Hematopoietic multipotent progenitor cell treated with erythropoietin and hydrocortisone succinate and interleukin-3 and kit ligand, for 4 days (in vitro differentiated cells): ENCODE results near the gene EIF4G2.
"Not testable (repeated sequence)": the region's sequence is repeated elsewhere in the genome, so short reads cannot be mapped to it uniquely, and the experiment has no call there.

ENCODE experiments used
- DNase-seq: peaks from one replicate; pipeline ENCODE4 v3.0.0-alpha.2; 2015

The EIF4G2 gene

DNA sequence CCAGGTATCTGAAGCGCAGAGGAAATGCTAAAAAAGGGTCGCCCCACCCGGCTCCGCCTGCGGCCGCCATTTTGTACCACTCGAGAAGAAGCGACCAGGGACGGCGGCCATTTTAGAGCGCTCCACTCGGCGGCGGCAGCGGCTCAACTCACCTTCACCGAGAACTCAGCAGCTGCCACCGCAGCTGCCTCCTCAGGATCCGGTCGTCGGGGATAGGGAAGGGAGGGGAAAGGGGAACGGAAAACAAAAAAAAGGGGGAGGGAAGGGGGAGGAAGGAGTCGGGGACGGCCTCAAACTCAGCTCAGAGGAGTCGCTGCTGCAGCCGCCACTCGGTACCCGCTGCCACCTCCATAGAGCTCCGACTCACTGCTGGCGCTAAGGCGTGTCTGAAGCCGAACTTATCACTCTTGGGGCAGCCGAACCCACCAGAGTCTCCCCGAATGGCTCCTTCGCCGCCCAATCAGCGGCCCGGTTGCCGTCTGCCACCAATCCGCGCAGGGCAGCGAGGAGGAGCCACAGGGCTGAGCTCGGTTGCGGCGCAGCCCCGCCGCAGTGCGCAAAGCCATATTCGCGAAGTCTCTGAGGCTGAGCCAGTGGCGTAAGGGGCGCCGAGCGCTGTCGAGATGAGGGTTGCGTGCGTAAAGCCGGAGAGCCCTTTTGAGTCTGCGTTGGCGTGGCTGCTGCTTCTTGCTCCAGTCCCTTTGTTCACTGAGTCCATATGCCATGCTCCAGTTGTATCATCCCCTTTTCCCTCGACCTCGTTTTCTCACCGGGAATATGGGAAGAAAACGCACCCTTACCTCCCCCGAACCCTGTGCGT, at the start of gene EIF4G2:
EIF4G2 (minus strand) TSS at position 374 of the 820 bp plus-strand sequence.
- peak; percentile 99 for DNase-seq

DNA sequence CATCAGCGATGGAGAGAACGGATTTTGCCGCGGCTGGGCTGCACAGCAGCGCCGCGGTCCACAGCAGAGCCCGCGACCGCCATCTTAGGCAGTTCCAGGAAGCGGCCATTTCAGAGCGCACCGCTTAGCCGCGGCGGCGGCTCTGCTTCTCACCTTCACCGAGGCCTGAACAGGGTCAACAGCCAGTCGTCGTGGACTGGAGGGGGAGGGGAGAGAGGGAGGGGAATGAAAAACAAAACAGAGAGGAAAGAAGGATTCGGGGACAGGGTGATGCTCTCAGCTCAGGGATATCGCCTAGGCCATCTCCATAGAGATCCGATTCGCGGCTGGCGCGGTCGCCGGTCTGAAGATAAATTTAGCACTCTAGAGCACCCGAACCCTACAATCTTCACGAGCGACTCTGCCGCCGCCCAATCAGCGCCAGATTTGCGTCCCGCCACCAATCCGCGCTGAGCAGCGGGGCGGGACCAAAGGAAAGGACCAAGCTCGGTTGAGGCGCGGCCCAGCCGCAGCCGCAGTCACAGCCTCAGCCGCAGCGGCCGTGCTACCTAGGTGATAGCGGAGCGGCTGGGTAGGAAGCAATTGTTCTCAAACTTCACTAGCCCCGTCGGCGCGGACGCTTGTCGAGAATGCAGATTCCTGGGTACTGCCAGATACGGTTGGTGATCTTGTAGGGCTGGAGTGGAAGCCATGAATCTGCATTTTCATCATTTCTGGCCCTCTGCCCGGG, 49.1 kb upstream of the EIF4G2 start, which contains the start of gene ZBED5:
ZBED5 (minus strand) TSS at position 345 of the 730 bp plus-strand sequence. CDS start 3,108 bp downstream, outside the sequence.
- peak; percentile 99 for DNase-seq

DNA sequence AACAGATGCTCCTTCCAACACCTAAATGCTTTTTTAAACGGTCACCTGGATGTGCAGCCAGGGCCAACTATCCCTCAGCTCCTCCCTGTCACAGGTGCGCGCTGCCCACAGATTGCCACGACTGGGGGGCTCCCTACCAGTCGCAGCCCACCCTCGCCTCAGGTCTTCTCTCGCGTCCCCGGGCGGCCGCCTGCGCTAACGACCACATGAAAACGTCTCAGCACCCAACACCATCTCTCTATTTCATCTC, 48.7 kb upstream of the EIF4G2 start:
- DNase-seq: no peak

DNA sequence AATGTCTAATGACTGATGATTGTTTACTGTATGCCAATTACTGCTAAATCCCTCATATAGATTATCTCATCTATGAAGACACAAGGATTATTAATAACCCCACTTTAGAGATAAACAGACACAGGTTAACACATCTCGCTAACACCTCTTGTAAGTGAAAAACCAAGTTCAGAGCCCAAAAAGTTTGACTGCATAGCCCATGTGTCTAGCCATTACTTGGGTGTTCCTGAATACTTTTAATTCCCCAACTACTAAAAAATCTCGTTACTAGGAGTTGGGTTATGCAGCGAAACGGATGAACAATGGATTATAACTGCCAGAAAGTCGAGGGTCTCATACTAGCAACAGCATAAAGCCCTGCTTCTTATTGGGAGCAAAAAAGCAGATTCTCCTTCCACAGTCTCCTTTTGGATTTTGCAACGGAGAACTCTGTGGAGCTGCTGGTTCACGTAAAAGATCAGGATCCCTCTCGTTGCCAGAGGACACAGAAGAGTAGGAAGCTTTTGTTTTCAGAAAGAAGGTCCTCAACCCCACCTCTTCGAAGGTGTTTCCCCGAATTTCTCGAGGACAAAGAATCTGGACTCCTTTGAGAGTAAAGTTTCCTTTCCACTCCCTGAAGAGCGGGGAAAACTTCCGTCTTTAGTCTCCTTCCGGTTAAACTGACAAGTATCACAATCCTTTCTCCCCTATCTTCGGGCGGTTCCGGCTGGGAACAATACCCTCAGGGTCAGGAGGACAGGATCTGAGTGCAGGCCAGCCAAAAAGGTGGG, 48.1 kb upstream of the EIF4G2 start:
- DNase-seq: peak; percentile 74

DNA sequence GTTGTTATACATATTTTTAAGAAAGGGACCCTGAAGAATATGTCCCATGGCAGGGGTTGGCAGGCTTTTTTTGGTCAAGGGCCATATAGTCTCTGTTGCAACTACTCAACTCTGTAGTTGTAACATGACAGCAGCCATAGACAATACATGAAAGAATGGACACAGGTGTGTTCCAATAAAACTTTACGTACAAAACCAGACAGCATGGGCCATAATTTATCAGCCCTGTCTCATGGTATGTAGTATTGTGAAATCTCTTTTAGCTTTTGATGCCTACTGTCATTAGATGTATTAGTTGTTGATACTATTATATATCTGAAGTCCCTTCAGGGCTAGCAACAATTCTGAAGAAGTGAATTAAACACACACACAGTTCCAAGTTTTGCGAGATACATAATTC, 46.6 kb upstream of the EIF4G2 start:
- no peak for DNase-seq

- no peak for DNase-seq
These were observed 39.5 kb upstream of the EIF4G2 start for GRCh38 chr11:10847960-10848860.

DNA sequence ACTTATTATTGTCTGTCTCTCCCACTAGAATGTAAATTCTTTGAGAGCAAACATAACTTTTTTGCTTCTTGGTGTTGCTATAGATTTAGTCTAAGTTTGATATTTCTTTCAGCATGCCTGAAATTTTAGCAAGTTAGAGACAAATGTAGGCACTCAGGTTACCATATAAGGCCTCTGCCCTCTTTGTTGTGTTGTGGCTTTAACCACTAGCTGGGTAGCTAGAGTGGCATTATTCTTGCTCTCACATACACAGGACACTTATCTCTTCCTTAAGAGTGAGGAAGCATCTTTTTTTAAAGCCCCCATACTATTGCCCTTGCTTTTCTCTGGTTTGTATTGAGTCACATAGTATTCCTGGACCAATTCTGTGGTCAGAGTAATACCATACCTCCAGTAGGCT, 37.9 kb upstream of the EIF4G2 start:
- DNase-seq: peak; percentile 25

DNA sequence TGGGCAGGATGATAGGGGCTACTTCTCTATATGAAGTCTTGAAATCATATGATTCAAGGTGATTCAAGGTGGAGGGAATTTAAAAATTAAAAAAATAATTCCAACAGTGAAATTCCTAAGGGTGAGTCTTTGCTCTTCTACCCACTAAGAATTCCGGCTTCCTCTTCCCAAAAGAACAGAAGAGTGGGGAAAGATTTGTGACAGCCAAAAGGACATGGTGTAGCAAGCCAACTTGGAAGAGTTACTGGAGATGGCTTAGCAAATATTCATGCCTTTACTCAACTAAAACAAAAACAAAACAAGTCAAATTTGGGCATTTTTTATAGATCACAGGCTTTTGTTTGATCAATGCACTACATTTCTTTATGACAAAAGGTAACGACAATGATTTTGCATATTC, 36.9 kb upstream of the EIF4G2 start:
- DNase-seq: no peak

DNA sequence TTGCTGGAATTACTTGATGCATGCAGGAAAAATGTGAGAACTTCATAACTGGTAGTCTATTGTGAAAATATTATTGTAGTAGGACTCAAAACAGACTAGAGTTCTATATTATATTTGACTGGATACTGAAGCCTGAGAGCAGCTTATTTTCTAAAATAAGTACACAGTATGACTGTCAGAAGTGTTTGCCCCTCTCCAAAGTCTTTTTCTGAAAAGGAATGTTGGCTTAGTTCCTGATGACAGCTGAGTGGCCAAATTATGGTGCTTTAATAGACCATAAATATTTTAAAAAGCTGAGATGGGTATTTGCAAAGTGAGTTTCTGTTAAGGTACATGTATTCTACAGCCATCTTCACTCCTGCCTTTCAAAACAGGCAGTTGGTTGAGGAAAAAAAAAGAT, 36.1 kb upstream of the EIF4G2 start:
- no peak for DNase-seq

DNA sequence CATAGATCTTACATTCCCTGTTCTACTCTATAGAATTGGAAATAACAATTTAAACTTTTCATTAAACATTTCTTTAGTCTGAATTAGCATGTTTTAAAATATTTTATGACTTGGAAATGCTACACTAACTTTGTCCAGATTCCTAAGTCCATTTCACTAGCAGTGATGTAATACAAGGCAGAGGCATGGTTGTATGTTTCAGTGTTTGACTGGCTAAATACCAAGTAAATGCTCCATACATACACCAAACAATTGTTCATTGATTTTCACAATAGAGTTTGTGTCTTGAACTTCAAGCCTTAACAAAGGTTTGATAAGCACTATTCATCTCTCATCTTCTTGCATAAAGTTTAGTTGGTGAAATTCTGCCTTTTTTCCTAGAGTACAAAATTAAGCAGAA, 35.6 kb upstream of the EIF4G2 start:
- DNase-seq: no peak

DNA sequence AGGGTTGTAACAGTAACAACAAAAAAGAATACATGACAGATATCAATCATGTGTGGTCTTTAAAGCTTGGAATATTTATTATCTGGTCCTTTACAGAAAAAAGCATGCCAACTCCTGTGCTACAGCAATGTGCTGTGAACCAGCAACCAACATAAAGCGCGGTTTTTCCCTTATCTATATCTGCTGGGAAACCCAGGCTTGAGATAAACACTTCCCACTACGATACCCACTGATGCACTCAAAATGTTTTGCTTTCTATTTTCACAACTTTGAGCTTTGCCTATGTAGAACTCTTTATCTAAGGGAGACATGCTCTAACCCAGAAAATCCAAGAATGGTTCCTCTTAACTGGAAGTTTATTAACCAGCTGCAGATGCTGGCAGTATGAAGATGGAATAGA, 30.2 kb upstream of the EIF4G2 start:
- DNase-seq: peak; percentile 68

GRCh38 chr11:10838083-10838482, 29.4 kb upstream of the EIF4G2 start:
- no peak for DNase-seq

- not testable (repeated sequence) for DNase-seq
These were observed 28.2 kb upstream of the EIF4G2 start for GRCh38 chr11:10836884-10837283.

GRCh38 chr11:10829139-10829538, 20.4 kb upstream of the EIF4G2 start:
- DNase-seq: no peak

- DNase-seq: no peak
These were observed 19.7 kb upstream of the EIF4G2 start for GRCh38 chr11:10828402-10828801.

DNA sequence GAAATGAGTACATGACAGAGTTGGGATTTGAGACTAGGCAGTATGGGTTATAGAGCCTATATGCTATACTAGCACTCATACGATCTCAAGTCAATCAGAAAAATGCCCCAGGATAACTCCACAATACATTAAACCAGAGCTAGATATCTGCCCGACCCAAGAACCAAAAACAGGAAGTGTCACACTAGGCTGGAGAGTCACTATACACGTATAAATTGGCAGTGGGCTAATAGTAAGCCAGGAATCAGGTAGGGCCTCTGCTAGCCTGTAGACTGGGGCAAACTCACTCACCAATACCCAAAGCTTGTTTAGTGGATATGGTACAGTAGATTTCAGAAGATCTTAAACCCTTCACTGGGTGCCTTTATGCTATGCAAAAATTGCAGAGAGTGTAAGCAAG, 16.2 kb upstream of the EIF4G2 start:
- peak; percentile 76 for DNase-seq

DNA sequence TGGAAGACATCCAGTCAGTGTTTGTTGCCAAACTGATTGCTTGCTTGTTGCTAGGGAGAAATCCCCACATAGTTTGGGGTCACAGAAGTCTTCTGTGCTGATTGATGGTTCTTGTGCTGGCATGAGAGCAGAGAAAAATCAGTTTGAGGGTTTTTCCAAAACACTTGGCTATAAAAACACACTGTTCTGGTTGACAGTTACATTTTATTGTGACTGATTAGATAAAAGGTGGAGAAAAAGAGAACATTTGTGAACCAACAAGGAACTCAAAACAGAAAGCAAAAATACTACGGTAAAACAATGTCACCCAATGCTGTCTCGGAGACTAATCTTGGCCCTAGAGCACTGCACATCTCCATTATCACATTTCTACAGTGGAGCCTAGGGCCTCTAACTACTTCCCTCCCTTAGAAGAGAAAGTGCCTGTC, 14.4 kb upstream of the EIF4G2 start:
- peak; percentile 67 for DNase-seq

DNA sequence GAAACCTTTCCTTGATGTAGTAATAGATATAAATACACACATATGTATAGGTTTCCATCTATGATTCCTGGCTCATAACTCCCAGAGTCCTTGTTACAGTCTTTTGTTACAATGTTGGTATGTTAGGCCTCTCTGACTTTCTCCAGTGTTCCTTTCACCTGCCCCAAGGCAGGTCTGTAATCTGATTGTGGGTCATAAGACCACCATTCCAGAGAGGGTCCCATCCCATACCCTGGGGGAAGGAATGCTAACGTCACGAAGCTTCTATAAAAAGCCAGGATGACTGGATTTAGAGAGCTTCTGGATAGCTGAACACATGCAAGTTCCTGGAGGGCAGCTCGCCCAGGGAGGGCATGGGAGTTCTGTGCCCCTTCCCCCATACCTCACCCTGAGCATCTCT, 13.8 kb upstream of the EIF4G2 start:
- DNase-seq: not testable (repeated sequence)

DNA sequence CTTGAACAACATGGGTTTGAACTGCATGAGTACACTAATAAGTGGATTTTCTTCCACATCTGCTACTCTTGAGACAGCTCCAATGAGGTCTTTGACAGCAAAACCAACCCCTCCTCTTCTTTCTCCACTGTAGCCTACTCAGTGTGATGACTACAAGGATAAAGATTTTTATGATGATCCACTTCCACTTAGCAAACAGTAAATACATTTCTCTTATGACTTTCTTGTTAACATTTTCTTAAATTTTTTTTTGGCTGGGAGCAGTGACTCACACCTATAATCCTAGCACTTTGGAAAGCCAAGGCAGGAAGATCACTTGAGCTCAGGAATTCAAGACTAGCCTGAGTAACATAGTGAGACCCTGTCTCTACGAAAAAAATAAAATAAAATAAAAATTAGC, 9.9 kb upstream of the EIF4G2 start:
- DNase-seq: no peak

DNA sequence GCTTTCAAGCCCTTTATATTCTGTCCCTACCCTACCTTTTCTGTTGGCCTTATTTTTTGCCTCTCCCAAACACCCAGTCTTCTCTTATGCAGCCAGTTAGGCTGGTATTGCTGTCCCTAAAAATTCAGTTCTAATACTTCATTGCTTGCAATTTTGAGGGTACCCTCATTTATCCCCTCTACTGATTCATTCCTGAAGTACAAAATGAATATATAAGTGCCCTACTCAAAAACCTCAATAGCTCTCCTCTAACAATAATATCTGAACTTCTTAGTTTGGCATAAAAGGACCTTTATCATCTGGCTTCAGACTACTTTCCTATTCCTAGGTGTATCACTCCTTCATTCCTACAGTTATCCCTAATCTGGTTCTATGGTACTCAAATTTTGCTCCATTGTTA, 5.2 kb upstream of the EIF4G2 start:
- no peak for DNase-seq

GRCh38 chr11:10809373-10810160, 841 bp upstream of the EIF4G2 start:
- peak; percentile 65 for DNase-seq

DNA sequence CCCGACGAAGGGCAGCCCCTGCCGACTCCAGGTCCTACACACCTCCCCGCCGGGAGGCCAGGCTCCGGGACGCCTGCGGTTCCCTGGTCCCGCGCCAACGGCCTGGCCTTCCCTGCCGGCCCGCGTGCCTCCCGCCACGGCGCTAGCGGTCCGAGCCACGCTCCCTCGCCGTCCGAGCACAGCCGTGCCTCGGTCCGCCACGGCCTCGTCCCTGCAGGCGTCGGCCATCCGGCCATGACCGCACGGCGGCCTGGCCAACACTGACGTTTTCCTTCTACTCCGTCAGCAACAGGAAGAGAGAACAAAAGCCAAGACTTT, 532 bp downstream of the EIF4G2 start:
- no peak for DNase-seq
